Right atrium auricular region (tissue), 2 donors: ENCODE data around the gene MATN1. TPM values are rescaled to one million over a fixed set of nuclear protein-coding genes. Genes with fewer than 3 reads are reported as not detected.

Source experiments
- DNase-seq: peaks from one replicate; pipeline ENCODE4 v3.0.0-alpha.2; 2019; ENCODE audit warnings: low spot score
- H3K27ac ChIP-seq, 2 donors: fragments of 200-600 bp; sonication (generic); 1 replicate in 1 of 2; 2 replicates in 1 of 2; pipeline ENCODE4 v1.5.1; 2016 to 2019
- H3K27me3 ChIP-seq, 2 donors: fragments of 200-600 bp; sonication (generic); one replicate each; pipeline versions ENCODE4 v1.5.1 to v1.6.0; 2017 to 2019
- H3K36me3 ChIP-seq: fragments of 200-600 bp; sonication (generic); one replicate; pipeline ENCODE4 v1.5.1; 2016
- H3K4me1 ChIP-seq, 2 donors: fragments of 200-600 bp; sonication (generic); one replicate each; pipeline versions ENCODE4 v1.5.1 to v1.6.0; 2017 to 2019
- H3K4me3 ChIP-seq, 2 donors: fragments of 200-600 bp; sonication (generic); 1 replicate in 1 of 2; 2 replicates in 1 of 2; pipeline ENCODE4 v1.5.1; 2017 to 2019; ENCODE audit warnings: mild to moderate bottlenecking in 1 of 2, moderate library complexity in 1 of 2
- H3K9me3 ChIP-seq, 2 donors: fragments of 200-600 bp; sonication (generic); one replicate each; pipeline ENCODE4 v1.5.1; 2019
- CTCF ChIP-seq, 2 donors: fragments of 200-600 bp; sonication (generic); IDR thresholded peaks; one replicate each; pipeline ENCODE4 v1.5.1; 2019; ENCODE audit warnings: antibody characterized with exemption in 2 of 2
- total RNA-seq, 2 donors: library from RNA; depleted of rRNA; stranded (reverse); fragments of >200 nt; gene quantifications; one replicate each; pipeline ENCODE4 v1.1.0, GENCODE V29; 2016

Gene MATN1
- total RNA-seq, 2 donors from 2014 or later, result not detected

DNA sequence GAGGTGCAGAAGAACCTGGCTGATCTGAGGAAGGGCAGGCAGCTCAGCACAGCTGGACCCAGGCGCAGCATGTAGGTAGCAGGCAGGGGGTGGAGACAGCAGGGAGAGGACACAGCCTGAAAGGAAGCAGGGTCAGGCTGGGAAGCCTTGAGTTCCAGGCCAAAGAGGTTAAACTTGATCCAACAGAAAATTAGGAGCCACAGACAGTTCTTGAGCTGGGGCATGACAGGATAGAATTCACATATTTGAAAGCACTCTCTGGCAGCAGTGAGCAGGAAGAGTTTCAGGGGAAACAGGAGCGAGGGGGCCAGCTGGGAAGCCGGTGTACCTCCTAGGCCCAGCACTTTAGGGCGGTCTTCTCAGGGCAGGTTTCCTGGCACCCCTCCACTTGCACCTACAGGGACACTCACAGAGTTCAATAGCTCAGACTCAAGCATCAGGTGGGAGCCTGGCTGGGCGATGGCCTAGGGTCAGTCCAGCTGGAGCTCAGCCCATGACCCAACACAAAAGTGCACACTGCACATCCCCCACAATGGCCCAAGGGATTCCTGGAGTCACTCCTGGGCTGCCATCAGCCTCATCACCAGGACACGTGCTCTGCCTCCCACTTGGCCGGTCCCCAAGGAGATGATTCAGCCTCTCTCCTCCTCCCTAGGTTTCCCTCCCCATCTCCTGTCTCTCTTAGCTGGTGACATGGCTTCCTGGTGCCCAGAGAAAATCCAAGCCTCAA is 22.7 kb downstream of the MATN1 start:
- Histone ChIP-seq H3K4me1 (peaks cover 0 to 13% of the 10 kb centered on the region in 2 donors), H3K9me3 (no peaks in the 10 kb centered on the region), H3K27ac (no peak overlapping the region), H3K4me3 (no peak overlapping the region), H3K36me3 (no peaks in the 10 kb centered on the region), H3K27me3 (no peaks in the 10 kb centered on the region)
- DNase-seq, result peak; percentile 75
- no peak for TF ChIP-seq CTCF (IDR thresholded peaks at IDR 0.05)

DNA sequence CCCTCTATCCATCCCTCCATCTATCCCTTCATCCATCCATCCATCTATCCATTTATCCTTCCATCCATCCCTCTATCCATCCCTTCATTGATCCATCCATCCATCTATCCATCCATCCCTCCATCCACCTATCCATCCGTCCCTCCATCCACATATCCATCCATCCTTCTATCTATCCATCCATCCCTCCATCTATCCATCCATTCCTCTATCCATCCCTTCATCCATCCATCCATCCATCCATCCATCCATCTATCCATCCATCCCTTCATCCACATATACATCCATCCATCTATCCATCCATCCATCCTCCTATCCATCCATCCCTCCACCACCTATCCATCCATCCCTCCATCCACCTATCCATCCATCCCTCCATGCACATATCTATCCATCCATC is 23.6 kb downstream of the MATN1 start:
- Histone ChIP-seq H3K4me3 (no peak overlapping the region), H3K27ac (no peak overlapping the region), H3K4me1 (peaks cover 0 to 4% of the 10 kb centered on the region in 2 donors), H3K27me3 (no peaks in the 10 kb centered on the region), H3K36me3 (no peaks in the 10 kb centered on the region), H3K9me3 (no peaks in the 10 kb centered on the region)
- DNase-seq, result no peak
- TF ChIP-seq CTCF (IDR thresholded peaks at IDR 0.05), result no peak

DNA sequence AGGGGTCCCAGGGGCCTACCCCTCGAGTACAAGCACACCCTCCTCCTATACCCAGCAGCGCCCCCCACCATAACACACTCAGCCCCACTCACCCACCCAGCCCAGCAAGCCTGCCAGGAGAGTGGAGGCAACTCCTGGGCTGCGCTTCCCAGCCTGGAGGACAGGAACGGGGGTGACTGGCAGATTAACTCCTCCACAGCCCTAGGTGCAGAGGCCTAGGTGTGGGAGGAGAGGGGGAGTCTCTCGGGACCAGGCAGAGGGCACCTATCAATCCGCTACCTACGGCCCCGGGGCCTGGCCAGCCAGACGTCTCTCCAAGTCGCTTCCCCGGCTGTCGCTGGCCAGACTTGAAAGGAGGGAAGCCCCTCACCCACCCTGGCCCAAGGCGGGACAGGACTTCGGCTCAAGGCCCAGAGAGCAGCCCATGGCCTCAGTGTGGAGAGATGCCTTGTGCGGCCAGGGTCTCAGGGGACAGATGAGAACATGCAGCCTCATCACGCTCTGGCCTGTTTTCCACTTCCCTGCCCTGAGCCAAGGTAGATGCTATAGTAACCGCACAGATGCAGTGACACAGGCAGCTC is 24.9 kb downstream of the MATN1 start:
- Histone ChIP-seq H3K4me3 (no peak overlapping the region), H3K36me3 (no peaks in the 10 kb centered on the region), H3K27me3 (no peaks in the 10 kb centered on the region), H3K4me1 (no peaks in the 10 kb centered on the region), H3K9me3 (no peaks in the 10 kb centered on the region), H3K27ac (no peak overlapping the region)
- no peak for TF ChIP-seq CTCF (IDR thresholded peaks at IDR 0.05)
- DNase-seq, result no peak

- no peak for DNase-seq
- H3K27ac ChIP-seq, result no peak overlapping the region
- H3K36me3 ChIP-seq, result no peaks in the 10 kb centered on the region
- no peaks in the 10 kb centered on the region for H3K4me1 ChIP-seq
- H3K9me3 ChIP-seq, result no peaks in the 10 kb centered on the region
- no peak for TF ChIP-seq CTCF (IDR thresholded peaks at IDR 0.05)
- no peak overlapping the region for H3K4me3 ChIP-seq
- H3K27me3 ChIP-seq, result no peaks in the 10 kb centered on the region
These were observed 25.6 kb downstream of the MATN1 start for GRCh38 chr1:30697571-30698376.

GRCh38 chr1:30696831-30697230 is 26.6 kb downstream of the MATN1 start:
- Histone ChIP-seq H3K36me3 (no peaks in the 10 kb centered on the region), H3K4me3 (no peak overlapping the region), H3K9me3 (no peaks in the 10 kb centered on the region), H3K27ac (no peak overlapping the region), H3K27me3 (no peaks in the 10 kb centered on the region), H3K4me1 (no peaks in the 10 kb centered on the region)
- no peak for DNase-seq
- no peak for TF ChIP-seq CTCF (IDR thresholded peaks at IDR 0.05)
